GM18502 (cell line): Measurements from ENCODE around the gene HOXD11.

Experiments used
- ATAC-seq: cut with Tn5 transposase; IDR thresholded peaks from one replicate; pipeline ENCODE4 v1.9.1; 2021; ENCODE audit warnings: mild to moderate bottlenecking; ENCODE audit not compliant: unreplicated experiment, poor library complexity

The HOXD11 gene

GRCh38 chr2:176103742-176104315, 3.3 kb upstream of the HOXD11 start:
- ATAC-seq = no peak

GRCh38 chr2:176104316-176105077, 2.6 kb upstream of the HOXD11 start:
- ATAC-seq = no peak

- no peak for ATAC-seq
Observed at GRCh38 chr2:176105078-176105729, 1.9 kb upstream of the HOXD11 start.

- ATAC-seq = no peak
Observed at GRCh38 chr2:176105730-176106580, 1.1 kb upstream of the HOXD11 start.

GRCh38 chr2:176107731-176108181, 676 bp downstream of the HOXD11 start:
- ATAC-seq = no peak

- ATAC-seq = no peak
Observed at GRCh38 chr2:176109192-176109901, 2.3 kb downstream of the HOXD11 start.

GRCh38 chr2:176109946-176110345, 2.9 kb downstream of the HOXD11 start:
- no peak for ATAC-seq

- no peak for ATAC-seq
Observed at GRCh38 chr2:176110415-176111308, 3.6 kb downstream of the HOXD11 start.

GRCh38 chr2:176111309-176111663, 4.2 kb downstream of the HOXD11 start:
- no peak for ATAC-seq

- no peak for ATAC-seq
Observed at GRCh38 chr2:176111846-176112374, 4.8 kb downstream of the HOXD11 start.

GRCh38 chr2:176112375-176113302, 5.6 kb downstream of the HOXD11 start:
- ATAC-seq = no peak

GRCh38 chr2:176114120-176114929, 7.2 kb downstream of the HOXD11 start:
- ATAC-seq = no peak

- ATAC-seq = no peak
Observed at GRCh38 chr2:176114930-176115625, 8.0 kb downstream of the HOXD11 start.

GRCh38 chr2:176115883-176116813, 9.1 kb downstream of the HOXD11 start, which contains the start of gene HOXD10:
TSS of gene HOXD10 (plus strand) at chr2:176116778. CDS start at chr2:176116834, 56 bp downstream.
- ATAC-seq = no peak

GRCh38 chr2:176117162-176117822, 10.2 kb downstream of the HOXD11 start:
- ATAC-seq = no peak
